Measurements from ENCODE around the gene C22orf15. TPM values are rescaled to one million over a fixed set of nuclear protein-coding genes. Genes with fewer than 3 reads are reported as not detected.
A peak's percentile ranks its signal among the peaks of the same experiment; 100 is the strongest.

C22orf15 gene
- total RNA-seq, 1 donor: 0.72 TPM

- Histone ChIP-seq H2AFZ (ENCODE audit: low read length) (peak overlapping the region; percentile 67), H3K4me2 (ENCODE audit: insufficient read depth, low read length) (peak overlapping the region; percentile 14), H3K27ac (ENCODE audit: low read depth, low read length) (peak overlapping the region; percentile 29), H3K9me3 (ENCODE audit: low read depth, low read length) (no peaks in the 10 kb centered on the region), H3K4me1 (ENCODE audit: insufficient read depth, low read length) (peaks cover 32% of the 10 kb centered on the region), H3K36me3 (ENCODE audit: insufficient read depth, low read length) (no peaks in the 10 kb centered on the region), H3K79me2 (ENCODE audit: insufficient read depth, low read length) (no peaks in the 10 kb centered on the region), H4K20me1 (ENCODE audit: insufficient read depth, low read length) (no peaks in the 10 kb centered on the region), H3K4me3 (ENCODE audit: insufficient read depth, low read length) (no peak overlapping the region), H3K27me3 (ENCODE audit: insufficient read depth, low read length) (no peaks in the 10 kb centered on the region)
- no peak for TF ChIP-seq CTCF (IDR thresholded peaks at IDR 0.05; ENCODE audit: extremely low read depth, low read depth, low read length)
- peak; percentile 99 for DNase-seq (ENCODE audit: insufficient read length, low spot score, missing footprints)
Observed at GRCh38 chr22:23781511-23782183, 18.9 kb downstream of the C22orf15 start.

- TF ChIP-seq CTCF (IDR thresholded peaks at IDR 0.05; ENCODE audit: extremely low read depth, low read depth, low read length): no peak
- Histone ChIP-seq H3K4me3 (ENCODE audit: insufficient read depth, low read length) (no peak overlapping the region), H3K4me1 (ENCODE audit: insufficient read depth, low read length) (peaks cover 32% of the 10 kb centered on the region), H3K27ac (ENCODE audit: low read depth, low read length) (no peak overlapping the region), H3K79me2 (ENCODE audit: insufficient read depth, low read length) (peaks cover 3% of the 10 kb centered on the region), H3K36me3 (ENCODE audit: insufficient read depth, low read length) (no peaks in the 10 kb centered on the region), H3K9me3 (ENCODE audit: low read depth, low read length) (no peaks in the 10 kb centered on the region), H3K4me2 (ENCODE audit: insufficient read depth, low read length) (no peak overlapping the region), H2AFZ (ENCODE audit: low read length) (no peak overlapping the region), H3K27me3 (ENCODE audit: insufficient read depth, low read length) (no peaks in the 10 kb centered on the region), H4K20me1 (ENCODE audit: insufficient read depth, low read length) (no peaks in the 10 kb centered on the region)
- DNase-seq (ENCODE audit: insufficient read length, low spot score, missing footprints): no peak
Observed at GRCh38 chr22:23782252-23782651, 19.5 kb downstream of the C22orf15 start.

- Histone ChIP-seq H3K4me2 (ENCODE audit: insufficient read depth, low read length) (no peak overlapping the region), H3K27me3 (ENCODE audit: insufficient read depth, low read length) (no peaks in the 10 kb centered on the region), H4K20me1 (ENCODE audit: insufficient read depth, low read length) (peaks cover 4% of the 10 kb centered on the region), H3K9me3 (ENCODE audit: low read depth, low read length) (no peaks in the 10 kb centered on the region), H3K27ac (ENCODE audit: low read depth, low read length) (no peak overlapping the region), H3K4me1 (ENCODE audit: insufficient read depth, low read length) (peaks cover 32% of the 10 kb centered on the region), H3K36me3 (ENCODE audit: insufficient read depth, low read length) (no peaks in the 10 kb centered on the region), H3K79me2 (ENCODE audit: insufficient read depth, low read length) (peaks cover 7% of the 10 kb centered on the region), H2AFZ (ENCODE audit: low read length) (no peak overlapping the region), H3K4me3 (ENCODE audit: insufficient read depth, low read length) (no peak overlapping the region)
- DNase-seq (ENCODE audit: insufficient read length, low spot score, missing footprints): peak; percentile 81
- TF ChIP-seq CTCF (IDR thresholded peaks at IDR 0.05; ENCODE audit: extremely low read depth, low read depth, low read length): no peak
Observed at GRCh38 chr22:23782703-23783102, 19.9 kb downstream of the C22orf15 start.

- TF ChIP-seq CTCF (IDR thresholded peaks at IDR 0.05; ENCODE audit: extremely low read depth, low read depth, low read length): no peak
- Histone ChIP-seq H3K4me1 (ENCODE audit: insufficient read depth, low read length) (peaks cover 39% of the 10 kb centered on the region), H3K4me2 (ENCODE audit: insufficient read depth, low read length) (no peak overlapping the region), H4K20me1 (ENCODE audit: insufficient read depth, low read length) (peaks cover 12% of the 10 kb centered on the region), H3K79me2 (ENCODE audit: insufficient read depth, low read length) (peaks cover 16% of the 10 kb centered on the region), H2AFZ (ENCODE audit: low read length) (no peak overlapping the region), H3K9me3 (ENCODE audit: low read depth, low read length) (no peaks in the 10 kb centered on the region), H3K27ac (ENCODE audit: low read depth, low read length) (no peak overlapping the region), H3K27me3 (ENCODE audit: insufficient read depth, low read length) (no peaks in the 10 kb centered on the region), H3K4me3 (ENCODE audit: insufficient read depth, low read length) (no peak overlapping the region), H3K36me3 (ENCODE audit: insufficient read depth, low read length) (no peaks in the 10 kb centered on the region)
- peak; percentile 39 for DNase-seq (ENCODE audit: insufficient read length, low spot score, missing footprints)
Observed at GRCh38 chr22:23783265-23784150, 20.7 kb downstream of the C22orf15 start.

Data from osteoblast (primary cell).